A673 (cell line): Measurements from ENCODE around the gene RHOV. TPM values are rescaled to one million over a fixed set of nuclear protein-coding genes. Genes with fewer than 3 reads are reported as not detected.

ENCODE experiments used
- BruUV-seq: library from RNA; stranded (reverse); fragments of 400-500 nt; replicated peaks from 2 replicates; lab custom pipeline; 2021; lab: Mats Ljungman, UMichigan
- CTCF ChIA-PET: fragments of 300-600 bp; sonication (Branson Sonifier 250); formaldehyde crosslinking; loops from one replicate; lab custom pipeline; 2022; ENCODE audit warnings: antibody characterized with exemption; lab: Charles Lee
- POLR2A ChIA-PET: fragments of 300-600 bp; sonication (Branson Sonifier 250); formaldehyde crosslinking; loops from one replicate; lab custom pipeline; 2022; ENCODE audit warnings: antibody characterized with exemption; ENCODE audit not compliant: low non-redundant PET; lab: Charles Lee
- DNase-seq: peaks from one replicate; pipeline ENCODE4 v3.0.0-alpha.2; 2015; ENCODE audit warnings: low spot score
- H3K27ac ChIP-seq: fragments of 200-600 bp; sonication (generic); 2 replicates; pipeline ENCODE4 v1.5.1; 2016; ENCODE audit warnings: mixed run types, low read depth, mild to moderate bottlenecking, mixed read lengths, antibody characterized with exemption, low read length; ENCODE audit not compliant: poor library complexity, severe bottlenecking
- H3K27me3 ChIP-seq: fragments of 200-600 bp; sonication (generic); replicated peaks from 2 replicates; pipeline ENCODE4 v1.6.1; 2017; ENCODE audit warnings: mixed run types, low read depth, mild to moderate bottlenecking, mixed read lengths, antibody characterized with exemption, low read length; ENCODE audit not compliant: insufficient read depth, poor library complexity
- H3K36me3 ChIP-seq: fragments of 200-600 bp; sonication (generic); 2 replicates; pipeline ENCODE4 v1.6.1; 2016; ENCODE audit warnings: mixed run types, mild to moderate bottlenecking, mixed read lengths, antibody characterized with exemption, low read length; ENCODE audit not compliant: insufficient read depth, poor library complexity, severe bottlenecking
- H3K4me1 ChIP-seq: fragments of 200-600 bp; sonication (generic); 2 replicates; pipeline ENCODE4 v1.6.1; 2017; ENCODE audit warnings: mixed run types, mild to moderate bottlenecking, mixed read lengths, antibody characterized with exemption, low read length; ENCODE audit not compliant: insufficient read depth, poor library complexity, severe bottlenecking
- H3K4me3 ChIP-seq: fragments of 200-600 bp; sonication (generic); 2 replicates; pipeline ENCODE4 v1.5.1; 2016; ENCODE audit warnings: low read depth, mixed run types, mild to moderate bottlenecking, mixed read lengths, low read length; ENCODE audit not compliant: poor library complexity, severe bottlenecking
- H3K9me3 ChIP-seq: fragments of 200-600 bp; sonication (generic); 2 replicates; pipeline ENCODE4 v1.6.1; 2016; ENCODE audit warnings: mixed run types, low read depth, mild to moderate bottlenecking, mixed read lengths, antibody characterized with exemption, low read length; ENCODE audit not compliant: poor library complexity, severe bottlenecking
- EZH2 ChIP-seq: fragments of 200-600 bp; sonication (generic); IDR thresholded peaks from 2 replicates; pipeline ENCODE4 v1.6.1; 2017; ENCODE audit warnings: borderline replicate concordance, low read depth, mild to moderate bottlenecking, mixed read lengths, antibody characterized with exemption, low read length; ENCODE audit not compliant: poor library complexity, severe bottlenecking
- intact Hi-C: fragments of 100-400 bp; cut with micrococcal nuclease; formaldehyde crosslinking; loops from one replicate; pipeline ENCODE4 v1.10.0; 2022; ENCODE audit not compliant: unreplicated experiment
- total RNA-seq: library from RNA; stranded (reverse); gene quantifications from 2 replicates; pipeline ENCODE4 v1.2.3, GENCODE V29; 2021
- TF ChIP-seq, protein P1 (sequence below): fragments of 300-800, 200-600 bp; sonication (generic); conservative IDR thresholded peaks from 2 replicates; pipeline ENCODE4 v1.5.1; 2017; ENCODE audit warnings: low read depth, mild to moderate bottlenecking, antibody characterized with exemption, low read length, moderate library complexity, mixed read lengths

Gene RHOV
- total RNA-seq, 1 experiment from 2014 or later: 1.6 TPM

- no peak for DNase-seq
- H3K27me3 ChIP-seq: no peaks in the 10 kb centered on the region
- no peak overlapping the region for H3K27ac ChIP-seq
- H3K9me3 ChIP-seq: no peaks in the 10 kb centered on the region
- H3K4me3 ChIP-seq: no peak overlapping the region
- no TSS peak for BruUV-seq
- no peaks in the 10 kb centered on the region for H3K4me1 ChIP-seq
- intact Hi-C loops: no loop called here
- ChIA-PET POLR2A (no interaction called here), CTCF (interaction anchor here (0.7 kb wide), 1 partner anchor 239 kb away, joined by 4 read pairs; no protein-coding TSS in a partner anchor)
- TF ChIP-seq EZH2: no peak
- TF ChIP-seq, protein P1, sequence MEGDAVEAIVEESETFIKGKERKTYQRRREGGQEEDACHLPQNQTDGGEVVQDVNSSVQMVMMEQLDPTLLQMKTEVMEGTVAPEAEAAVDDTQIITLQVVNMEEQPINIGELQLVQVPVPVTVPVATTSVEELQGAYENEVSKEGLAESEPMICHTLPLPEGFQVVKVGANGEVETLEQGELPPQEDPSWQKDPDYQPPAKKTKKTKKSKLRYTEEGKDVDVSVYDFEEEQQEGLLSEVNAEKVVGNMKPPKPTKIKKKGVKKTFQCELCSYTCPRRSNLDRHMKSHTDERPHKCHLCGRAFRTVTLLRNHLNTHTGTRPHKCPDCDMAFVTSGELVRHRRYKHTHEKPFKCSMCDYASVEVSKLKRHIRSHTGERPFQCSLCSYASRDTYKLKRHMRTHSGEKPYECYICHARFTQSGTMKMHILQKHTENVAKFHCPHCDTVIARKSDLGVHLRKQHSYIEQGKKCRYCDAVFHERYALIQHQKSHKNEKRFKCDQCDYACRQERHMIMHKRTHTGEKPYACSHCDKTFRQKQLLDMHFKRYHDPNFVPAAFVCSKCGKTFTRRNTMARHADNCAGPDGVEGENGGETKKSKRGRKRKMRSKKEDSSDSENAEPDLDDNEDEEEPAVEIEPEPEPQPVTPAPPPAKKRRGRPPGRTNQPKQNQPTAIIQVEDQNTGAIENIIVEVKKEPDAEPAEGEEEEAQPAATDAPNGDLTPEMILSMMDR: no peak
- H3K36me3 ChIP-seq: no peaks in the 10 kb centered on the region
Observed at GRCh38 chr15:40829115-40829514, 44.9 kb downstream of the RHOV start.

DNA sequence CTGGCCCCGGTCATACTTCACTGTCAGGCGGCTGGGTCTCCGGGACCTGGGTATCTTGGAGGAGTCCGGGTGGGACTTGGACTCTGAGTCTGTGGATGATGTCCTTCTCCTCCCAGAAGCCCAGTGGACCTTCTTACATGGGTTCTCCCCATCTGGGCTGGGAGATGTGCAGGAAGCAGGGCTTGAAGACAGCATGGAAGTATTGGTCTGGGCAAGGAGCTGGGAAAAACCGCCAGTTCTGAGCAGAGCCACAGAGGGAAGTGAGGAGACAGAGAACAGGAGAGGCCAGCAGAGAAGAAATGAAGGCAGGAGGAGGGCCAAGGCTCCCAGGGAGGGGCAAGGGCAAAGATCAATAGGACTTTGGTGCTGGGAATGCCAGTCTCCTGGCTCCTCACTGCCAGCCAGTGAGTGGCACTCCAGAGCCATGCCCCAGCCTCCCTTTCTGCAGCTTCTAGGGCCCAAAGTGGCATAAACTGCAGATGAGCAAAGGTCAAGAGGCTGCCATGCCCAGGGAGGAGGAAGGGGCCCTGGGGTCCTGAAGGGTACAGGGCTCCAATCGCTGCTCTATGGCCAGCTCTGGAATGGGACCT, 45.5 kb downstream of the RHOV start, which contains the start of gene PPP1R14D:
Gene PPP1R14D, minus strand, starts transcription at position 262 of the 590 bp plus-strand sequence. Its CDS starts 67 bp downstream, at position 195.
- TF ChIP-seq, protein P1: no peak
- no peak for TF ChIP-seq EZH2
- CTCF ChIA-PET: no interaction called here
- no peak for DNase-seq
- BruUV-seq: no TSS peak
- Histone ChIP-seq H3K36me3 (no peaks in the 10 kb centered on the region), H3K4me1 (no peaks in the 10 kb centered on the region), H3K4me3 (no peak within 1 kb of the TSS), H3K27me3 (no peaks in the 10 kb centered on the region), H3K27ac (no peak within 1 kb of the TSS), H3K9me3 (no peaks in the 10 kb centered on the region)
- POLR2A ChIA-PET: no interaction called here
- intact Hi-C loops: no loop called here

GRCh38 chr15:40826423-40827075, 47.5 kb downstream of the RHOV start:
- POLR2A ChIA-PET: no interaction called here
- Histone ChIP-seq H3K27ac (no peak overlapping the region), H3K4me3 (no peak overlapping the region), H3K4me1 (no peaks in the 10 kb centered on the region), H3K36me3 (no peaks in the 10 kb centered on the region), H3K9me3 (no peaks in the 10 kb centered on the region), H3K27me3 (no peaks in the 10 kb centered on the region)
- intact Hi-C loops: no loop called here
- BruUV-seq: no TSS peak
- DNase-seq: no peak
- TF ChIP-seq, protein P1: no peak
- no peak for TF ChIP-seq EZH2
- CTCF ChIA-PET: no interaction called here
